Fibroblast of pulmonary artery (primary cell): ENCODE measurements around the gene NRG2.

Experiments
- DNase-seq: peaks from one replicate; pipeline ENCODE4 v3.0.0-alpha.2; 2010; ENCODE audit warnings: low read depth
- H3K4me3 ChIP-seq: replicated peaks from 2 replicates; pipeline ENCODE4 v1.5.1; 2011; ENCODE audit warnings: low read depth, mild to moderate bottlenecking, control low read depth, low read length, moderate library complexity
- TF ChIP-seq, protein P1 (sequence below): IDR thresholded peaks from 2 replicates; pipeline ENCODE4 v1.5.1; 2011; ENCODE audit warnings: mild to moderate bottlenecking, control low read depth, low read length, inconsistent platforms; ENCODE audit errors: missing control alignments

The NRG2 gene

DNA sequence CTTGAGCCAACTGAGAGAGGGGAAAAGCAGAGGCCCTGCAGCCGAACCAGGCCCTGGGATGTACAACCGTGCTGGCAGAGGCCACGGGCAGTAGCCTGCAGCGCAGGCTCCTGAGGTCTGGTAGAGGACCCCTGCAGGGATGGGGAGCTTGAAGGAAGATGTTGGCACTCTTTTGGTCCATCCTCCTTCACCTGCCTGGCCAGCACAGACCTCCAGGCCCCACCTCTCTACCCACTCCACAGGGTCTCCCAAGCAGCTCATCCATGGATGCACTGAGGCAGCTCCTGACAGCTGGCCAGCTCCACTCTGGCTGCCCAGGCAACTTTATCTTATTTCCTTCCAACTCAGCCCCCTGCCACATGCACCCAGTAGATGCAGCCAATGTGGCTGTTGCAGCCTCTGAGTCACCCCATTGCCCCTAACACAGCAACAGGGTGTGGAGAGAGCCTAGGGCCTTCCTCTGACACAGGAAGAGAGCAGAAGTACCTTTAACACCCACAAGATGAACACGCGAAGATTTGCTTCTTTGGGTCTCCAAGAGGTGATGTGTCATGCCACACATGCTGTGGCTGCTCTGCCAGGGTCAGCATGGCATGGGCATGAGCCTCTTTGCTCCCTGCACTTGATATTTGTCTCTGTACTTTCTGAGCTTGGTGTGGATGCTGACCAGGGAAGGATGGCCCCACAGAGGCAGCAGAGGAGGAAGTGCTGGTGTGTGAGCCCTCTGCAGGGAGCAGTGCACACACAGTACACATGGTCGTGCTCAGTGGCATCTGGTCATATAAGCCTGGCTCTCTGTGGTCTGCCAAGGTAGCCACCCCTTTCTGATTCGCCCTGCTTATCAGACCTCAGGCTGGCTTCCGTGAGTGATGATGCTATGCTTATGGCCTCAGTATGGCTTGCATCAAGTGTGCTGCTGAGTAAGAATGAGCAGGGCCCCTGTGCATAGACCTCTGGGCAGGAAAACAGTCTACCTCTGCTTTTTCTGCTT, 117.2 kb downstream of the NRG2 start:
- TF ChIP-seq, protein P1, sequence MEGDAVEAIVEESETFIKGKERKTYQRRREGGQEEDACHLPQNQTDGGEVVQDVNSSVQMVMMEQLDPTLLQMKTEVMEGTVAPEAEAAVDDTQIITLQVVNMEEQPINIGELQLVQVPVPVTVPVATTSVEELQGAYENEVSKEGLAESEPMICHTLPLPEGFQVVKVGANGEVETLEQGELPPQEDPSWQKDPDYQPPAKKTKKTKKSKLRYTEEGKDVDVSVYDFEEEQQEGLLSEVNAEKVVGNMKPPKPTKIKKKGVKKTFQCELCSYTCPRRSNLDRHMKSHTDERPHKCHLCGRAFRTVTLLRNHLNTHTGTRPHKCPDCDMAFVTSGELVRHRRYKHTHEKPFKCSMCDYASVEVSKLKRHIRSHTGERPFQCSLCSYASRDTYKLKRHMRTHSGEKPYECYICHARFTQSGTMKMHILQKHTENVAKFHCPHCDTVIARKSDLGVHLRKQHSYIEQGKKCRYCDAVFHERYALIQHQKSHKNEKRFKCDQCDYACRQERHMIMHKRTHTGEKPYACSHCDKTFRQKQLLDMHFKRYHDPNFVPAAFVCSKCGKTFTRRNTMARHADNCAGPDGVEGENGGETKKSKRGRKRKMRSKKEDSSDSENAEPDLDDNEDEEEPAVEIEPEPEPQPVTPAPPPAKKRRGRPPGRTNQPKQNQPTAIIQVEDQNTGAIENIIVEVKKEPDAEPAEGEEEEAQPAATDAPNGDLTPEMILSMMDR, result no peak
- no peak for DNase-seq
- no peak overlapping the region for H3K4me3 ChIP-seq

DNA sequence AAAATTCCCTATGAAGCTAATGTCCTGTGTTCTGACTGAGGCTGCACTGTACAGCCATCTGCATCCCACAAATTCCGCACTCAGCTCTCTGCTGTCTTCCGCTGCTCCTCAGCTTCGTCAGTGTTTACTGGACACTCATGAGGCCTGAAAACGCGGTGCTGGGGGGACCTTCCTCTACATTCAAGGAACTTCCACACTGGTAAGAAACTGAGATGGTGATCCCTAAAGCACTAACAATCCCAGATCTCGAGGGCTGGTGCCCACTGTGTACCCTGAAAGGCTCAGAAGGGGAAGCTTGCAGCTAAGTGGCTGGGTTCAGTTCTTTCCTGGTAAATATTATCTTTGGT, 117.9 kb downstream of the NRG2 start:
- DNase-seq, result no peak
- TF ChIP-seq, protein P1, result no peak
- H3K4me3 ChIP-seq, result no peak overlapping the region

DNA sequence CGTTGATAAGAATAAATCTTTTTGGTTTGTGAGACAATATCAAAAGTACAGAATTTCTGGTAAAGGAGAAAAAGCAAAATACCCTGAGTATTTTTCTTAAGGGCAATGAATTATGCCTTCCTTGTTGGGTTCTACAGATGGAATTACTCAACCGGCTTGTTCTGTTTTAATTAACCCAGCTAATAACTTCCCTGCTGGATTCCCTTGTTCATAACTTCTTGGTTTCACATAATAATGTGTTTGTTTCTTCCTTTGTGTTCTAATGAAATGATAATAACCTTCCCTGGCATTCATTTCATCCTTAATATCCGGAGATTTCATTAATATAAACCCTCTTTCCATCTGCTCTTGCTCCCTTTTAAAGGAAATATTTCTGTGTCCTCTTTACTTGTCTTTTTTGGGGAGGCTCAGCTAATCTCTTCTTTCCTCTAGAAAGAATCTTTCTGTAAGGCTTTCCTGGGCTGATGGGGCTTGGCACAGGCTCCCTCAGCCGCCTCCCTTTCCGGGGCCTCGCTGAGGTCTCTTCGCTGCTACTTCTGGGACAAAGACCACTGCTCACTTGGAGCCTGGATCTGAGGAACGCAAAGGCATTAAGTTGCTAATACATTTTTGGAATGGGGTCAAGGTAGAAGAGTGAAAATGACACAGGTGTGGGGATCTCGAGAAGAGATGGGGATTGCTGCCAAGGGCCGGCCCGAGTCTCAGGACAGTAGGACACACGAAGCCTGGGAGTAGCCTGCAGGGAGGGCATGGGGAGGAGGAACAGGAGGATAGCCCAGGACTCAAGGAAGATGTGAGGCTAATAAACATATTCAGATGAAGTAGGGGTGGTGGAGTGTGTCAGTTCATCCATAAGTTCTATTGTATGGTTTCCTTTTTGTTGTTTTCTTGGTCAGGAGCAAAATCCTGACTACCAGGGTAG, 118.5 kb downstream of the NRG2 start:
- no peak for DNase-seq
- TF ChIP-seq, protein P1, result no peak
- H3K4me3 ChIP-seq, result no peak overlapping the region

DNA sequence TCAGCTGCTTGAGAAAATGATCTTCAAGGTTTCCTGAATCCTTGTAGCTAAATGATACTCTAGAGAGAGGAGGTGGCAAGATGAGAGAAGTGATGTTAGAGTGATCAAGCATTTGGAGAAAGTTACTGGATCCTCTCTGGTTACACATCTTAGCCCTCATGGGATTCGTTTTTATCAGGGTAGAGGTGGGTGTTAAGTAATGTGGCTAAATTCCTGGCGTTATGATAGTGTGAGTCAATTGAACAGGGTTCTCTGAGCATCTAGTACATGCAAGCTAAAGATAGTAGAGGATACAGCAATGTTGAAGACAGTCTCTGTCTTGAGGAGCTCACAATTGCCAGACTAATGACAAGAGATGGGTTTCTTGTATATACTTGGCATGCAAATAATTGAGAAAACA, 123.8 kb downstream of the NRG2 start:
- DNase-seq, result no peak
- no peak overlapping the region for H3K4me3 ChIP-seq
- TF ChIP-seq, protein P1, result no peak

DNA sequence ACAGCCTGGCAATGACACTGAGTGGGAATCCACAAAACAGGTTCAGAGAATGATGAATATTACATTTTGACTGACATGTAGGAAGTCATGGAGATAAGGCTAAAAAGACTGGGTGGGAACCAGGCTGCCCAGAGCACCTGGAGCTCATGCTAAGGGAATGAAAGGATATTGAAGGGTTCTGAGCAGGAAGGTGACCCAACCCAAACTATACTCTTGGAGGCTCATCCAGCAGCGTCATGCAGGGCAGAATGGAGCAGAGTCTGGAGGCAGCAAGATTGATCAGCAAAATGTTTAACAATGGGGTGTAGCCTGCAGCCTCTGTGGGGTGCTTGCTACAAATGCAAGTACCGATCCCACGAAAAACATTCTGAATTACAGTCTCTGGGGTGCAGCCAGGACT, 127.3 kb downstream of the NRG2 start:
- TF ChIP-seq, protein P1, result no peak
- no peak overlapping the region for H3K4me3 ChIP-seq
- no peak for DNase-seq

DNA sequence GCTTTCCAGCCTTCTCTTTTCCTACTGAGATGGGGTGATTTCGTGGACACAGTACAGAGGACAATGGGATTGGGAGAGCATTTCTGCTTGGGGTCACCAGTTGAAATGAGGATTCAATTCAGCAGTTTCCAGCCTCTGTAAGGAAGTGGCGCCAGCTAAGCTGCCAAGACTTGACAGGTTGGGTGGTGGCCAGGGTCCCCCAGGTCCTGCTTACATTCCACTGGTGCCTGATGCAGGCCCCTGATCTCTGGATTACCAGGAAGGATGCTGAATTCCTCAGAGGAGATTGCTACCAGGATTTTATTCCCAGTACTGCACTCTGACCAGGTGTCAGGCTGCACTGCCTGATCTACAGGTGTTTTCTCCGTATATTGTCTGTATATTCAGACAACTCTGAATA, 127.8 kb downstream of the NRG2 start:
- TF ChIP-seq, protein P1, result no peak
- no peak overlapping the region for H3K4me3 ChIP-seq
- no peak for DNase-seq
